HG03139 (cell line): ENCODE measurements around the gene TEX14.
"Not testable (repeated sequence)": the region's sequence is repeated elsewhere in the genome, so short reads cannot be mapped to it uniquely, and the experiment has no call there.

Source experiments
- ATAC-seq: cut with Tn5 transposase; IDR thresholded peaks from one replicate; pipeline ENCODE4 v1.9.1; 2021; ENCODE audit not compliant: unreplicated experiment

TEX14 gene

GRCh38 chr17:58565389-58566311 lies 126.2 kb downstream of the TEX14 start:
- no peak for ATAC-seq

GRCh38 chr17:58564971-58565370 lies 126.9 kb downstream of the TEX14 start:
- no peak for ATAC-seq

- ATAC-seq: no peak
Observed at GRCh38 chr17:58564243-58564642, 127.6 kb downstream of the TEX14 start.

GRCh38 chr17:58560511-58560910 lies 131.3 kb downstream of the TEX14 start:
- ATAC-seq: no peak

DNA sequence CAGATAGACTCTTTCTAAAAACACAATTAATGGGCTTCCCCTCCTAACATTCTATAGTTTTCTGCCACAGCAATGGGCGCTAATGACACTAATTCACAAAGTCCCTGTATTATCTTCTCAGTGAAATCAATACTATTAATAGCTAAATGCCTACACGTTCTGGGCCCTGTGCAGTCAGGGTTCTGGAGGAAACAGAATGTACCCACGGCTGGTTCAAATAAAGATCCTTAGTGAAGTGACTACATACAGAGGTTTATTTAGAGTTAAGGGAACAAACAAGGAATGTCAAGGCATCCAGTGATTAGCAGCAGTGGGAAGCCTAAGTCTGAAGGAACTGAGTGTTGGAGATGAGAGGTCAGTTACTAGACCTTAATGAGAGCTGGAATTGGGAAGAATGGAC lies 133.9 kb downstream of the TEX14 start:
- ATAC-seq: no peak

DNA sequence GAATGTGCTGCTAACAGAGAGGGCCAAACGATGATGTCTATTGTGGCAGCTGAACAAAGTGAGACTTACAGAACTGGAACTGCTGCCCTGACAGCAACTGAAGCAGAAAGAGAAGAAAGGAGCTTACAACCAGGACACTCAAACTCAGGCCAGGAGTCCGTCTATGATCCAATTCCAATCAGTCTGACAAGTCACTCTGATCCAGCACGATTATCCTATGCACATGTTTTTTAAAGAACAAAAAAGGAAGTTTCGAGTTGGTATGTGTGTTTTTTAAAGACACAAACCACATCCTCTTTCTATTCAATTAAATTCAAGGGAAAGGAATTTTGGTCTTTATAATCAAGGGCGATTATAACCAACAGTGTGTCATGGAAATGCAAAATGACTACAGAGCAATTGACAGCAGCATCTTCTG lies 135.0 kb downstream of the TEX14 start:
- no peak for ATAC-seq

DNA sequence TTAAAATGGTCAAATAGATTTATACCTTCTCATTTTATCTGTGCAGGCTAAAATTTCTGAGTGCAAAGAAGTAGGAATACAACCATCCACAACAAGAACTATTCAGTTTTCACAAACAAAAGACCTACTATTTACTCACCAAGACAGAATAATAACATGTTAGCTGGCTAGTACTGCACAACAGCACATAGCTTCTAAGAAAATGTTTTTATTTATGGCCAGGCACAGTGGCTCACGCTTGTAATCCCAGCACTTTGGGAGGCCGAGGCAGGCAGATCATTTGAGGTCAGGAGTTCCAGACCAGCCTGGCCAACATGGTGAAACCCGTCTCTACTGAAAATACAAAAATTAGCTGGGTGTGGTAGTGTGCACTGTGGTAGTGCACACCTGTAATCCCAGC lies 136.7 kb downstream of the TEX14 start:
- ATAC-seq: not testable (repeated sequence)

DNA sequence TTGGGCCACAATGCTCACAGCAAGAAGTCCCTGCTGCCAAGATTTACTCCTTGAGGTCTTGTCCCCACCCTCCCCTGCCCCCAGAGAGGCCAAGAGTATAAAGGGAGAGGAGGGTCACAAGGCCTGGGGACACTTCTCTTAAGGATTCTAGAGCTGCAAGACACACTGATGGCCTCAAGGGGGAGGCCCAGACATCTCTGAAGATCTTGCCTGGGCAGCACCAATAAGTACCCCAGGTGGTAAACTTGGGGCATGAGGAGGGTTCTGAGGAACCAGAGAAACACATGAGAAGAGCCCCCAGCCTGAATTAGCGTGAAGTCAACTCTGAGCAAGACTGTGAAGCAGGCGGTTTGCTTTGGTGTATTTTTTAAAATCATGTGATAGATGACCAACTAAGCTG lies 150.6 kb downstream of the TEX14 start:
- ATAC-seq: no peak

DNA sequence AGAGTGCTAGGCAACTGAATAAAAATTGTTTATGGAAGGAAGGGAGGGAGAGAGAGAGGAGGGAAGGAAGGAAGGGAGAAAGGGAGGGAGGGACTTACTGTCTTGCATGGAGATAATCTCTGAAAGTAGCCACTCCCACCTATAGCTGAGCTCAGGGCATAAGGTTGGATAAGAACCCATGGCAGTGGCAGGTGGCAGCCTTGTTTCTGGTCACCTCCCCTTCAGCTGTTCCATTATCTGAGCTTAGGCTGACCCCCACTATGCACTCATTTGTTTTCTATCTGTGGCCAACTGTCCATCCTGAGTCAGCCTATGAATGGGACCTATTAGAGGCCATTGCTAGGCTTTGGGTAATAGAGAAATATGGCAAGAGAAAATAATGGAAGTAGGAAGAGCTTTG lies 152.1 kb downstream of the TEX14 start:
- ATAC-seq: no peak

DNA sequence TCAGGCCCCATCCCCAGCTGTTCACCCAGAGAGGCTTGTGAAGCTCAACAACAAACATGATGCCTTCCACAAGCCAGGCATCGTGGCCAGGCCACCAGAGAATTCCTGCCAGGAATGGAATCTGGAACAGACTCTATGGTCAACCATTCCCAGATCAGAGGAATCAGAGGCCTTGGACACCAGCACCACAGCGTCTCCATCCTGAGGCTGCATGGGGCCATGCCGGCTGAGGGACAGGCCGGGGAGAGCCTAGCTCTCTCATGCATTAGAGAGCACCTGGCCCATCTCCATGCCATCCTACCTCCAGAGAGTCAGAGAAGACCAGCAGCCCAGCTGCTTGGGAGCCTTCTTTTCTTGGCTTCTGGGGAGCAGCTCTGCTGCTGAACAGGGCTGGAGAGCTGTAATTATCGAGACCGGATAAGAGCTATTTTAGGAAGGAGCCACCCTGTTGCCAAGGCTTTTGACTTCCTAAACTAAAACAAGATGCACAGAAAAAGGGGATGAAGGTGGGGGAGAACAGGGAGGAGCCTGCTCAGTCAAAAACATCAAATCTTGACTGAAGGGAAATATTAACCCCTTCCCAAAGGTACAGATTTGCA lies 152.9 kb downstream of the TEX14 start:
- ATAC-seq: no peak

GRCh38 chr17:58537266-58537665 lies 154.6 kb downstream of the TEX14 start:
- ATAC-seq: no peak

GRCh38 chr17:58536542-58536941 lies 155.3 kb downstream of the TEX14 start:
- no peak for ATAC-seq

DNA sequence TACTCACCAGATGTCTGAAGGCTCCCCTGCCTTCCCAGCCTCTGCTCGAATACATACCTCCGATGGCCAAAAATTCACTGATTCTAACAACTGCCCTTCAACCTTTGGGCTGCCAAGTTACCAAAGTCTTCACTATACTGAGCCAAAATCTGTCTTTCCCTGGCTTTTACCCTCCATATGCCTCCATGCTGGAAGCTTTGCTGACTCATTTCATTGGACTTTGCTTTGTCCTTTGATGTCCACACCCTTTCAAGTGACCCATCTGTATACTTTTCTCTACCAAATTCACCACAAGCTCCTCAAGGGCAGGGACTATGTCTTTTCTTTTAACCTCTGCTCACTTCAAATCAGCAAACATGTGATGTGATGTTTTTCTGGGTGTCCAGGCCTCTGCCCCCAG lies 156.4 kb downstream of the TEX14 start:
- no peak for ATAC-seq

DNA sequence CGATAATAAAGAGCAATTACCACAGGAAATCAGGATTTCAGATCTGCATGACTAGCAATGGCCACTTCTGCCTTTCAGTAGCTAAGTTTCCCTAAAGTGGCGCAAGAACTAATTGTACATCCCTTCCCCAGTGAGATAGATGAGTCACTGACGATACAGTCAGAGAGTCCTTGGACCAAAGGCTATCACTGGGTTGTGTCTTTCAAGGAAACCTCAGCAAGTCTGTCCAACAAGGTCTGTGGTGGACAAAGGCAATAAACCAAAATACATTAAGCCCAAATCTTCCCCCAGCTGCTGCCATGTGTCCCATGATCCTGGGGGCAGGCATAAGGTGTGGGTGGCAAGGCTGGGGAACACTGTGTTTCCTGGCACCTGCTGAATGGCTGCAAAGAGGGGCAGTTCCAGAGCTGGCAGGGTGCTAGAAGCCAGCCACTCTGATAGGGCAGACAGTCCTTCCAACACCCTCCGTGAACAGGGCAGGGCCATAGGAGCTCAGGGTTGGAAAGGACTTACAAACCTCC lies 156.9 kb downstream of the TEX14 start:
- no peak for ATAC-seq

GRCh38 chr17:58534331-58534730 lies 157.5 kb downstream of the TEX14 start:
- ATAC-seq: no peak

GRCh38 chr17:58533616-58534188 lies 158.1 kb downstream of the TEX14 start:
- no peak for ATAC-seq

DNA sequence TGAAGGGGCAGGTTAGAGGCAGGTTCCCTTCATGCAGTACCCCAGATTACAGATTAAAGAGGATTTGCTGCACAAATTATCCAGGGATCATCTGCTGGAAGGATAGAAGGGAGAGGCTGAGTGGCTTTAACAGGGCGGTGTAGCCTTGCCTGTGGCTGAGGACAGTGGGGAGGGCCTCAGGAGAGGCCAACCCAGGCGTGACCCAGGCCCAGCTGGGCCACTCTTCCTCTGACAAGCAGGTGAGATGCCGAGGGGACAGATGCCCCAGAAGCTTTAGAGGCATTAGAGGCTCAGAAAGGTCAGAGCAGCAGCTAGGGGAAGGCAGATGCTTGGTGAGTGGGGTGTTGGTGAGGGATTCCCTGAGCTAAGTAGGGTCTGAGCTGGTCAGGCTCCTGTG lies 159.3 kb downstream of the TEX14 start:
- ATAC-seq: no peak

DNA sequence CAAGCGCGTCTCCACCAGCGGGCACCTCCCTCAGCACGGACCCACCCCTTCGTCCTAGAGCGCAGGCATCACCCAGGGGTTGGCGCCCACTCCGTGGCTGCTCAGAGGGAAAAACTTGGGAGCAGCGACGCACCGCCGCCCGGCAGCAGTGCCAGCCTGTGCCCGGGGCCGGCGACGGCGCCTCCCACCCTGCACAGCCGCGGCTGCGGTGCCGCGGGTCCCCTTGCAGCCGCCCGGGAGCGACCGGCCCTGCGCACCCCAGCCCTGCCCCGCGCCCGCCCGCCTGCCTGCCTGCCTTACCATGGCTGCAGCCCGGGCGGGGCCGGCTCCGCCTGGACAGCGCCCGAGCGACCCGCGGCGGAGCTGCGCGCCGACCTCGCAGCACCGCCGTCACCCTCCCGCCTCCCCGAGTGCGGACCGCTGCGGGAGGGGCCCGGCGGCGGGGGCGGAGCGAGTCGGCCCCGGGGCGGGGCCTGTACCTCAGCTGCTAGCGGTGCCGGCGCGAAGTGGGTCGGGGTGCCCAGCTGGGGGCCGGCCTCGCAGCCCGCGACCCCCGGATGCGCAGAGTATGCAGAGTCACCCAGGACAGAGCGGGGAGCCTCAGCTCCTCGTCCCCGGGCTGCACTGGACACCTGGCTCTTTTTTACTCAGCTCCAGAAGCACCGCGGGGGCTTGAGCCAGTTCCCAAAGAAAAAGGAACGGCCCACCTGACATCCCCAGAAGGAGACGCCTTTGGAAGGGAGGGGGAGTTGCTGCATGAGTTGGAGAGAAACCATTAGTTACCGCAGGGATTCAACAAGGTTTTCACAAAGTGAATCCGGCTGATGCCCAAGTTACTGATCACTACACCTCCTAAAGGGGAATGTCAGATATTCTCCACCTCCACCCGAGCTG lies 159.9 kb downstream of the TEX14 start:
- ATAC-seq: no peak

DNA sequence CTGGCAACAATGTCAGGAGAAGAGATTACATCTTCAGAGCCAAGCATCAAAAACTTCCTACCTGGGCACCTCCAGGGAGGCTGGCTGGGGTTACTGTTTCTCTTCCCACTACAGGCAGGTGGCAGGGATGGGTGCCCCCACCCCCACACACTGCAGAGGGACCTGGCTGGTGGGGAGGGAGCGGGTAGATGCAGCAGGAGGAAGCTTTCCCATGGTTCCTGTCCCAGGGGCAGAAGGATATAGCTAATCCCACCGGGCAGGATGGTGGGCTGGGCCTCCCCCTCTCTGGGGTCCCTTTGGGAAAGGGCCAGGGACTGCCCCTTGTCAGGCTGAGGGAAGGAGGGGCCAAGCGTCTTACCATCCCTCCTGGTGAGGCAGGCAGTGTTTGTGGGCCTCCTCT lies 160.7 kb downstream of the TEX14 start:
- no peak for ATAC-seq

- no peak for ATAC-seq
Observed at GRCh38 chr17:58530655-58531054, 161.2 kb downstream of the TEX14 start.

- no peak for ATAC-seq
Observed at GRCh38 chr17:58529275-58529674, 162.6 kb downstream of the TEX14 start.
